Body of pancreas (tissue), 4 donors: ENCODE measurements around the gene RAB9A. TPM values are rescaled to one million over a fixed set of nuclear protein-coding genes. Genes with fewer than 3 reads are reported as not detected.

Source experiments
- ATAC-seq: fragments of 150-250 bp; one replicate; pipeline ENCODE4 v1.9.1; 2016
- DNase-seq, 4 donors: peaks; one replicate each; pipeline ENCODE4 v3.0.0-alpha.2; 2019
- H3K27ac ChIP-seq, 4 donors: fragments of 200-600 bp; sonication (generic); 1 replicate in 3 of 4; 2 replicates in 1 of 4; pipeline versions ENCODE4 v1.5.1 to v1.6.1; 2016 to 2019; ENCODE audit warnings: mild to moderate bottlenecking in 1 of 4, mixed read lengths in 1 of 4, moderate library complexity in 1 of 4
- H3K27me3 ChIP-seq, 2 donors: fragments of 200-600 bp; sonication (generic); one replicate each; pipeline ENCODE4 v1.6.0; 2016; ENCODE audit warnings: mild to moderate bottlenecking in 1 of 2
- H3K36me3 ChIP-seq, 2 donors: fragments of 200-600 bp; sonication (generic); replicated peaks in 1 of 2; 2 replicates each; pipeline ENCODE4 v1.5.1; 2016; ENCODE audit warnings: low read depth in 2 of 2; ENCODE audit not compliant: insufficient read depth in 1 of 2
- H3K4me1 ChIP-seq: fragments of 200-600 bp; sonication (generic); one replicate; pipeline ENCODE4 v1.6.0; 2016
- H3K4me3 ChIP-seq, 2 donors: fragments of 200-600 bp; sonication (generic); 1 replicate in 1 of 2; 2 replicates in 1 of 2; pipeline ENCODE4 v1.5.1; 2016 to 2019
- H3K9me3 ChIP-seq, 3 donors: fragments of 200-600 bp; sonication (generic); 1 replicate in 2 of 3; 2 replicates in 1 of 3; pipeline ENCODE4 v1.5.1; 2016
- CTCF ChIP-seq, 7 experiments: fragments of 450-650 bp in 4 of 7; fragments of 200-600 bp in 3 of 7; sonication (generic) in 3 of 7; IDR thresholded peaks; one replicate each; pipeline ENCODE4 v1.5.1; 2016 to 2019; ENCODE audit warnings: antibody characterized with exemption in 7 of 7
- POLR2A ChIP-seq, 3 donors: fragments of 450-650 bp; IDR thresholded peaks; one replicate each; pipeline ENCODE4 v1.6.1; 2016; ENCODE audit warnings: antibody characterized with exemption in 3 of 3, mild to moderate bottlenecking in 2 of 3
- WGBS, 2 donors: methylation state at CpG; one replicate each; pipeline ENCODE4 v1.1.5; 2017; 5-methylcytosine and 5-hydroxymethylcytosine counted together
- intact Hi-C: fragments of 100-400 bp; cut with DNase I; formaldehyde crosslinking; loops from one replicate; pipeline ENCODE4 v1.15.1; 2023
- total RNA-seq, 2 donors: library from RNA; depleted of rRNA; stranded (reverse); fragments of >200 nt; gene quantifications; one replicate each; pipeline ENCODE4 v1.1.0, GENCODE V29; 2016

RAB9A gene
- total RNA-seq, 2 donors from 2014 or later, result 14.3 to 15.5 TPM

- Histone ChIP-seq H3K27ac (no peak overlapping the region), H3K9me3 (no peaks in the 10 kb centered on the region), H3K36me3 (no peaks in the 10 kb centered on the region), H3K4me3 (no peak overlapping the region), H3K4me1 (peaks cover 9% of the 10 kb centered on the region), H3K27me3 (no peaks in the 10 kb centered on the region)
- 80 to 98% methylated on average over 2 to 6 of the region's 6 CpGs for WGBS, 2 donors
- TF ChIP-seq CTCF (IDR thresholded peaks at IDR 0.05) (no peak), POLR2A (IDR thresholded peaks at IDR 0.05) (no peak)
- intact Hi-C loops, result no loop called here
- no peak for ATAC-seq
- peak in 1 of 4 donors; percentile 19 for DNase-seq
These were observed 28.0 kb downstream of the RAB9A start for GRCh38 chrX:13716905-13717304.

GRCh38 chrX:13717700-13718472 is 29.0 kb downstream of the RAB9A start:
- no peaks in the 10 kb centered on the region for H3K9me3 ChIP-seq
- ATAC-seq, result no peak
- no peaks in the 10 kb centered on the region for H3K36me3 ChIP-seq
- no peaks in the 10 kb centered on the region for H3K27me3 ChIP-seq
- DNase-seq, result no peak
- TF ChIP-seq POLR2A (IDR thresholded peaks at IDR 0.05) (no peak), CTCF (IDR thresholded peaks at IDR 0.05) (no peak)
- 84 to 93% methylated on average over 7 of the region's 7 CpGs for WGBS, 2 donors
- no peak overlapping the region for H3K4me3 ChIP-seq
- H3K4me1 ChIP-seq, result peaks cover 18% of the 10 kb centered on the region
- H3K27ac ChIP-seq, result no peak overlapping the region
- intact Hi-C loops, result no loop called here

- Histone ChIP-seq H3K9me3 (no peaks in the 10 kb centered on the region), H3K27ac (no peak overlapping the region), H3K36me3 (no peaks in the 10 kb centered on the region), H3K4me3 (no peak overlapping the region), H3K27me3 (no peaks in the 10 kb centered on the region), H3K4me1 (peaks cover 19% of the 10 kb centered on the region)
- no peak for ATAC-seq
- 80 to 85% methylated on average over 3 of the region's 3 CpGs for WGBS, 2 donors
- intact Hi-C loops, result no loop called here
- no peak for TF ChIP-seq POLR2A (IDR thresholded peaks at IDR 0.05)
- no peak for TF ChIP-seq CTCF (IDR thresholded peaks at IDR 0.05)
- no peak for DNase-seq
These were observed 30.4 kb downstream of the RAB9A start for GRCh38 chrX:13719192-13719856.

GRCh38 chrX:13721371-13721770 is 32.4 kb downstream of the RAB9A start:
- Histone ChIP-seq H3K36me3 (no peaks in the 10 kb centered on the region), H3K4me3 (no peak overlapping the region), H3K27ac (peak overlapping the region; percentile 16 to 74 (median 64)), H3K27me3 (no peaks in the 10 kb centered on the region), H3K9me3 (no peaks in the 10 kb centered on the region), H3K4me1 (peaks cover 19% of the 10 kb centered on the region)
- no peak for ATAC-seq
- intact Hi-C loops, result no loop called here
- DNase-seq, result no peak
- 44 to 63% methylated on average over 1 to 4 of the region's 4 CpGs for WGBS, 2 donors
- TF ChIP-seq POLR2A (IDR thresholded peaks at IDR 0.05) (no peak), CTCF (IDR thresholded peaks at IDR 0.05) (no peak)
